ENCODE data around the gene EIF3B. TPM values are rescaled to one million over a fixed set of nuclear protein-coding genes. Genes with fewer than 3 reads are reported as not detected.

Gene EIF3B
- total and polyA plus RNA-seq, 9 of the 15 experiments (the other 6 are each of a cell fraction or from before 2014, with no cell fraction given), result 25.9 to 494 (median 357) TPM

DNA sequence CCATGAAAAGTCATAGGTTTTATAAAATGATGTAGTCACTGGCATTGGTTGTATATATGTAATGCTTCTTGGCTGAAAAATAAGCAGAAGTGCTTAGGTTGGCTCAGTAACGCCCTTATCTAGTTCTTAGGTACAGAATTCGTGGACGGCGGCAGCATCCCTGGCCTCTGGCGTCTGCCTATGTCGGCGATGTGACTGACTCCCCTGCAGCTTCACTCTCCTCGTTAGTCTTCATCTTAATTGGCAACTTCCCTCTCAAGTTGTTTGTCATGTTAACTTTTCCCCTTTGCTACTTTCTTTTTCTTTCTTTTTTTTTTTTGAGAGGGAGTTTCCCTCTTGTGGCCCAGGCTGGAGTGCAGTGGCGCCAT is 67.3 kb downstream of the EIF3B start:
- DNase-seq (ENCODE audit: extremely low read depth in 1 of 4, low spot score in 3 of 4) (no peak), ATAC-seq (no peak), FAIRE-seq (no peak)
- Histone ChIP-seq H3K9me3 (replicated peaks; ENCODE audit: control insufficient read depth, insufficient read depth, low read depth, low read length) (no peaks in the 10 kb centered on the region), H3K4me2 (ENCODE audit: insufficient read depth, low read length) (no peak overlapping the region), H3K27ac (ENCODE audit: extremely low read depth, low read depth, low read length) (no peak overlapping the region), H3K4me1 (replicated peaks in 1 of 2; ENCODE audit: control insufficient read depth in 2 of 2, insufficient read depth in 2 of 2, low read length in 2 of 2) (peaks cover 0 to 5% of the 10 kb centered on the region in 2 experiments; a peak in 1 of 5 replicates), H3K9me1 (ENCODE audit: control insufficient read depth, insufficient read depth, low read length) (no peaks in the 10 kb centered on the region), H3K79me2 (ENCODE audit: control insufficient read depth, insufficient read depth, low read length) (no peaks in the 10 kb centered on the region; the same call in 2 of the 3 replicates), H4K20me1 (replicated peaks; ENCODE audit: control insufficient read depth, insufficient read depth, low read length) (no peaks in the 10 kb centered on the region), H3K4me3 (no peak overlapping the region), H3K36me3 (ENCODE audit: control insufficient read depth, insufficient read depth, low read length) (no peaks in the 10 kb centered on the region), H3K9ac (ENCODE audit: insufficient read depth in 1 of 2, low read depth in 2 of 2, low read length in 2 of 2) (no peak overlapping the region), H3K27me3 (ENCODE audit: control insufficient read depth in 2 of 2, insufficient read depth in 2 of 2, low read length in 2 of 2) (no peaks in the 10 kb centered on the region), H2AFZ (ENCODE audit: low read depth, low read length) (no peak overlapping the region)
- TF ChIP-seq NR4A1 (CRISPR knock-in tag; IDR thresholded peaks at IDR 0.05) (no peak), NR4A1 (tag; IDR thresholded peaks at IDR 0.05) (no peak)
- TF ChIP-seq, protein P1, sequence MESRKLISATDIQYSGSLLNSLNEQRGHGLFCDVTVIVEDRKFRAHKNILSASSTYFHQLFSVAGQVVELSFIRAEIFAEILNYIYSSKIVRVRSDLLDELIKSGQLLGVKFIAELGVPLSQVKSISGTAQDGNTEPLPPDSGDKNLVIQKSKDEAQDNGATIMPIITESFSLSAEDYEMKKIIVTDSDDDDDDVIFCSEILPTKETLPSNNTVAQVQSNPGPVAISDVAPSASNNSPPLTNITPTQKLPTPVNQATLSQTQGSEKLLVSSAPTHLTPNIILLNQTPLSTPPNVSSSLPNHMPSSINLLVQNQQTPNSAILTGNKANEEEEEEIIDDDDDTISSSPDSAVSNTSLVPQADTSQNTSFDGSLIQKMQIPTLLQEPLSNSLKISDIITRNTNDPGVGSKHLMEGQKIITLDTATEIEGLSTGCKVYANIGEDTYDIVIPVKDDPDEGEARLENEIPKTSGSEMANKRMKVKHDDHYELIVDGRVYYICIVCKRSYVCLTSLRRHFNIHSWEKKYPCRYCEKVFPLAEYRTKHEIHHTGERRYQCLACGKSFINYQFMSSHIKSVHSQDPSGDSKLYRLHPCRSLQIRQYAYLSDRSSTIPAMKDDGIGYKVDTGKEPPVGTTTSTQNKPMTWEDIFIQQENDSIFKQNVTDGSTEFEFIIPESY (CRISPR knock-in tag; IDR thresholded peaks at IDR 0.05), result peak; percentile 80
- CTCF ChIA-PET (ENCODE audit: low intra/inter-chr PET ratio), result no interaction called here
- intact Hi-C loops (cut with micrococcal nuclease), result no loop called here
- in situ Hi-C loops (cut with MboI), result no loop called here
- BruUV-seq (replicated peaks), result no TSS peak
- 74% methylated on average over 8 of the region's 9 CpGs for WGBS (ENCODE audit: insufficient coverage, low coverage, missing lambda C conversion rate)
- POLR2A ChIA-PET, result no interaction called here

DNA sequence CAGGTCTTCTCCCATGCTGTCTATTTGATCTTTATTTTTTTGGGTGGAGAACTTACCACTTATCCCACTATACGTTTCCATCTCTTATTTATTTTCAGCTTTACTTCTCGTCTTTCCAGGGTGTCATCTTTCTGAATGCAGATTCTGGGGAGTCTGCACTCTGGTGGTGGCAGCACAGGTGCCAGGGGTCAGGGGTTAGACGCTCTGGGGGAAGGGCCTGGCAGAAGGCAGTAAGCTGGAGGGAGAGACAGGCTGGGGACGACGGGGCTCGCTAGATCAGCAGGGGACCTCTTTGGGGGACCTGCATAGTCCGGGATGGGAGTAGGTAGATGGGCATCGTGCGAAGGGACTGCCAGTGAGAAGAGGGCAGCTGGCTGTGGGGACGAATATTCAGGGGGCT is 71.1 kb downstream of the EIF3B start:
- CTCF ChIA-PET (ENCODE audit: low intra/inter-chr PET ratio), result no interaction called here
- POLR2A ChIA-PET, result interaction anchor here (0.6 kb wide), 1 partner anchor 13 kb away, joined by 3 read pairs; no protein-coding TSS in a partner anchor
- TF ChIP-seq HDGF (IDR thresholded peaks at IDR 0.05) (no peak), E2F1 (CRISPR knock-in tag; IDR thresholded peaks at IDR 0.05) (no peak), RB1 (IDR thresholded peaks at IDR 0.05; ENCODE audit: low read depth) (no peak), MEF2D (tag; conservative IDR thresholded peaks at IDR 0.05; ENCODE audit: low read depth) (no peak), ZNF57 (CRISPR knock-in tag; IDR thresholded peaks at IDR 0.05) (no peak), SREBF1 (IDR thresholded peaks at IDR 0.05; ENCODE audit: borderline replicate concordance, low read depth, low read length) (no peak), FOS (IDR thresholded peaks at IDR 0.05; ENCODE audit: extremely low read depth, insufficient read length) (no peak), TEAD2 (tag; IDR thresholded peaks at IDR 0.05) (no peak)

More for the DNA sequence above, 71.1 kb downstream of the EIF3B start:
- H3K9me3 ChIP-seq (replicated peaks; ENCODE audit: control insufficient read depth, insufficient read depth, low read depth, low read length), result no peaks in the 10 kb centered on the region
- no peak overlapping the region for H3K4me3 ChIP-seq
- no peak overlapping the region for H3K4me2 ChIP-seq (ENCODE audit: insufficient read depth, low read length)
- no peaks in the 10 kb centered on the region for H3K27me3 ChIP-seq (ENCODE audit: control insufficient read depth in 2 of 2, insufficient read depth in 2 of 2, low read length in 2 of 2)
- H3K9me1 ChIP-seq (ENCODE audit: control insufficient read depth, insufficient read depth, low read length), result no peaks in the 10 kb centered on the region
- no peak overlapping the region for H3K27ac ChIP-seq (ENCODE audit: extremely low read depth, low read depth, low read length)
- no peaks in the 10 kb centered on the region for H3K36me3 ChIP-seq (ENCODE audit: control insufficient read depth, insufficient read depth, low read length)
- DNase-seq (ENCODE audit: extremely low read depth in 1 of 4, low spot score in 3 of 4), result no peak
- peak overlapping the region in 1 of 2 experiments; percentile 58; a peak in 1 of 4 replicates for H3K9ac ChIP-seq (ENCODE audit: insufficient read depth in 1 of 2, low read depth in 2 of 2, low read length in 2 of 2)
- peaks cover 0 to 5% of the 10 kb centered on the region in 2 experiments; a peak in 1 of 5 replicates for H3K4me1 ChIP-seq (replicated peaks in 1 of 2; ENCODE audit: control insufficient read depth in 2 of 2, insufficient read depth in 2 of 2, low read length in 2 of 2)
- FAIRE-seq, result no peak
- H2AFZ ChIP-seq (ENCODE audit: low read depth, low read length), result no peak overlapping the region
- H4K20me1 ChIP-seq (replicated peaks; ENCODE audit: control insufficient read depth, insufficient read depth, low read length), result no peaks in the 10 kb centered on the region
- no peaks in the 10 kb centered on the region for H3K79me2 ChIP-seq (ENCODE audit: control insufficient read depth, insufficient read depth, low read length)
- no peak for ATAC-seq
- intact Hi-C loops (cut with micrococcal nuclease), result no loop called here
- 67% methylated on average over 9 of the region's 10 CpGs for WGBS (ENCODE audit: insufficient coverage, low coverage, missing lambda C conversion rate)
- no TSS peak for BruUV-seq (replicated peaks)
- in situ Hi-C loops (cut with MboI), result no loop called here

All from K562 (cell line).